HCT116 (cell line): ENCODE measurements around the gene EPHA4. TPM values are rescaled to one million over a fixed set of nuclear protein-coding genes. Genes with fewer than 3 reads are reported as not detected.

Source experiments
- ATAC-seq: fragments of 200-7000 bp; cut with Tn5 transposase; 2 replicates; pipeline ENCODE4 v1.9.1; 2020; ENCODE audit warnings: mild to moderate bottlenecking, moderate library complexity
- BruUV-seq: library from RNA; stranded (reverse); fragments of 400-500 nt; replicated peaks from 2 replicates; lab custom pipeline; 2021; lab: Mats Ljungman, UMichigan
- CTCF ChIA-PET: fragments of 300-600 bp; sonication (Branson Sonifier 250); formaldehyde crosslinking; loops from one replicate; lab custom pipeline; 2021; ENCODE audit warnings: antibody characterized with exemption; lab: Charles Lee
- POLR2A ChIA-PET: fragments of 300-600, 350-600 bp; sonication (Branson Sonifier 250); formaldehyde crosslinking; loops from one replicate; lab custom pipeline; 2021; ENCODE audit warnings: antibody characterized with exemption; lab: Charles Lee
- RAD21 ChIA-PET, 2 experiments: fragments of 300-600 bp; sonication (Branson Sonifier 250); formaldehyde crosslinking; loops; one replicate each; lab custom pipeline; 2023; ENCODE audit warnings: low total read pairs in 2 of 2; ENCODE audit not compliant: uncharacterized antibody in 2 of 2, unreplicated experiment in 2 of 2, low non-redundant PET in 1 of 2; lab: Charles Lee
- DNase-seq: peaks from one replicate; pipeline ENCODE4 v3.0.0-alpha.2; 2010; ENCODE audit warnings: low read depth, low spot score
- H2AFZ ChIP-seq: fragments of 200-600 bp; shearing (Covaris generic), sonication (generic); 2 replicates; pipeline ENCODE4 v1.6.1; 2017; ENCODE audit warnings: low read depth, mixed run types, mixed read lengths, antibody characterized with exemption, low read length; ENCODE audit not compliant: poor library complexity, severe bottlenecking
- H3K27ac ChIP-seq: 2 replicates; pipeline ENCODE4 v1.5.1; 2012; ENCODE audit warnings: low read depth, low read length
- H3K27me3 ChIP-seq: fragments of 200-600 bp; sonication (generic); 2 replicates; pipeline ENCODE4 v1.6.1; 2016; ENCODE audit warnings: mixed run types, low read length, mixed read lengths; ENCODE audit not compliant: insufficient read depth
- H3K36me3 ChIP-seq, 2 experiments: fragments of 200-500 bp in 1 of 2; fragments of 200-600 bp in 1 of 2; sonication (Bioruptor generic) in 1 of 2; sonication (generic) in 1 of 2; 2 replicates each; pipeline versions ENCODE4 v1.5.1 to v1.6.1; 2014 to 2016; ENCODE audit warnings: low read length in 2 of 2, inconsistent platforms in 1 of 2, mixed read lengths in 1 of 2, mixed run types in 1 of 2; ENCODE audit not compliant: insufficient read depth in 2 of 2, control insufficient read depth in 1 of 2
- H3K4me1 ChIP-seq, 2 experiments: fragments of 200-600 bp in 1 of 2; sonication (generic) in 1 of 2; 2 replicates each; pipeline versions ENCODE4 v1.5.1 to v1.6.1; 2012 to 2017; ENCODE audit warnings: low read length in 2 of 2, inconsistent platforms in 1 of 2, mild to moderate bottlenecking in 1 of 2, mixed read lengths in 1 of 2, mixed run types in 1 of 2, moderate library complexity in 1 of 2; ENCODE audit not compliant: insufficient read depth in 2 of 2, control insufficient read depth in 1 of 2
- H3K4me2 ChIP-seq: fragments of 200-600 bp; sonication (generic); 2 replicates; pipeline ENCODE4 v1.6.1; 2017; ENCODE audit warnings: mixed run types, low read length, mixed read lengths
- H3K4me3 ChIP-seq, 2 experiments: fragments of 200-600 bp in 1 of 2; sonication (generic) in 1 of 2; replicated peaks in 1 of 2; 2 replicates each; pipeline ENCODE4 v1.5.1; 2011 to 2016; ENCODE audit warnings: low read length in 2 of 2, control low read depth in 1 of 2, low read depth in 1 of 2, mild to moderate bottlenecking in 1 of 2, mixed read lengths in 1 of 2, mixed run types in 1 of 2
- H3K79me2 ChIP-seq: fragments of 200-600 bp; sonication (generic); 2 replicates; pipeline ENCODE4 v1.6.1; 2017; ENCODE audit warnings: mild to moderate bottlenecking, mixed run types, low read length, moderate library complexity, mixed read lengths; ENCODE audit not compliant: insufficient read depth
- H3K9ac ChIP-seq: fragments of 200-600 bp; sonication (generic); 2 replicates; pipeline ENCODE4 v1.6.1; 2016; ENCODE audit warnings: low read length, mixed read lengths
- H3K9me2 ChIP-seq: fragments of 200-600 bp; sonication (generic), shearing (Covaris generic); 2 replicates; pipeline ENCODE4 v1.6.1; 2017; ENCODE audit warnings: mixed run types, mild to moderate bottlenecking, moderate library complexity; ENCODE audit not compliant: insufficient read depth
- H3K9me3 ChIP-seq, 2 experiments: fragments of 200-500 bp in 1 of 2; fragments of 200-600 bp in 1 of 2; sonication (Bioruptor generic) in 1 of 2; sonication (generic) in 1 of 2; 2 replicates each; pipeline ENCODE4 v1.6.1; 2014 to 2017; ENCODE audit warnings: low read length in 2 of 2, mixed read lengths in 2 of 2, inconsistent platforms in 1 of 2, low read depth in 1 of 2, mild to moderate bottlenecking in 1 of 2, mixed run types in 1 of 2, moderate library complexity in 1 of 2; ENCODE audit not compliant: control insufficient read depth in 1 of 2, insufficient read depth in 1 of 2
- H4K20me1 ChIP-seq: fragments of 200-600 bp; sonication (generic), shearing (Covaris generic); 2 replicates; pipeline ENCODE4 v1.6.1; 2017; ENCODE audit warnings: mixed run types, mild to moderate bottlenecking, moderate library complexity; ENCODE audit not compliant: insufficient read depth
- CBX3 ChIP-seq: IDR thresholded peaks from 2 replicates; pipeline ENCODE4 v1.6.1; 2012; ENCODE audit warnings: low read depth
- EGR1 ChIP-seq: IDR thresholded peaks from 2 replicates; pipeline ENCODE4 v1.6.1; 2012; ENCODE audit warnings: low read depth
- POLR2AphosphoS5 ChIP-seq: IDR thresholded peaks from 2 replicates; pipeline ENCODE4 v1.6.1; 2011; ENCODE audit warnings: mild to moderate bottlenecking, low read depth, low read length, moderate library complexity
- SIN3A ChIP-seq: IDR thresholded peaks from 2 replicates; pipeline ENCODE4 v1.6.1; 2012; ENCODE audit warnings: low read depth
- SP1 ChIP-seq: IDR thresholded peaks from 2 replicates; pipeline ENCODE4 v1.6.1; 2012; ENCODE audit warnings: low read depth
- ZNF274 ChIP-seq: fragments of 200-500 bp; sonication (Bioruptor generic); IDR thresholded peaks from 2 replicates; pipeline ENCODE4 v1.6.1; 2014; ENCODE audit warnings: mild to moderate bottlenecking, low read depth, low read length, inconsistent platforms
- intact Hi-C: fragments of 100-400 bp; cut with micrococcal nuclease; formaldehyde crosslinking; loops from 2 replicates; pipeline ENCODE4 v1.10.0; 2022
- total RNA-seq: library from RNA; stranded (reverse); gene quantifications from one replicate; pipeline ENCODE4 v1.2.1, GENCODE V29; 2021; ENCODE audit not compliant: unreplicated experiment
- TF ChIP-seq, protein P1 (sequence below): IDR thresholded peaks from 2 replicates; pipeline ENCODE4 v1.6.1; 2012
- TF ChIP-seq, protein P2 (sequence below): IDR thresholded peaks from 2 replicates; pipeline ENCODE4 v1.6.1; 2011; ENCODE audit warnings: mild to moderate bottlenecking, low read length, moderate library complexity; ENCODE audit not compliant: insufficient replicate concordance; ENCODE audit errors: extremely low read depth
- TF ChIP-seq, protein P3 (sequence below), 3 experiments: fragments of 200-600 bp in 1 of 3; sonication (generic) in 1 of 3; IDR thresholded peaks in 2 of 3; conservative IDR thresholded peaks in 1 of 3; 2 replicates each; pipeline ENCODE4 v1.5.1; 2012 to 2017; ENCODE audit warnings: low read depth in 2 of 3, low read length in 2 of 3, antibody characterized with exemption in 1 of 3, borderline replicate concordance in 1 of 3, control low read depth in 1 of 3, mild to moderate bottlenecking in 1 of 3, mixed read lengths in 1 of 3, mixed run types in 1 of 3, moderate library complexity in 1 of 3; ENCODE audit not compliant: insufficient read depth in 1 of 3
- TF ChIP-seq, protein P4 (sequence below): IDR thresholded peaks from 2 replicates; pipeline ENCODE4 v1.6.1; 2012

Gene EPHA4
- total RNA-seq, 1 experiment from 2014 or later, result 3.5 TPM

DNA sequence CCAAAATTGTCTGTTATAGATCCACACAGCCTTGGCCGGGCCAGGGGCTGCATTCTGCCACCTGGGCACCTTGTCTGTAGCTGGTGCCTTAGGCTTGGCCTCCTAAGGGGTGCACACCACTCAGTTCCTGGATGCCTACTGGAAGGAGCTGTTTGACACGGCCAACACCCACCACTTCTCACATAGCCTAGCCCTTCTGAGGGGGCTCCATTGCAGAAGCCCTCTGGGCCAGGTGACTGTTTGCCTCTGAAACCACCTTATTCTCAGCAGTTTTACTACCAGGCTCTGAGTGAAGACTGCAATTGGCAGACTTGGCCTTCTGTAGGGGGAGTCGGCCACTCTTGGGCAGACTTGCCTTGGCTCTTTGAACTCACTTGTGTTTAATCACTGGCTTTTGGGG lies 39.5 kb downstream of the EPHA4 start:
- CTCF ChIA-PET, result no interaction called here

More for the DNA sequence above, 39.5 kb downstream of the EPHA4 start:
- H3K9me3 ChIP-seq, result no peaks in the 10 kb centered on the region
- ATAC-seq (no peak), DNase-seq (no peak)
- ChIA-PET POLR2A (no interaction called here), RAD21 (no interaction called here)
- H3K36me3 ChIP-seq, result no peaks in the 10 kb centered on the region
- H4K20me1 ChIP-seq, result no peaks in the 10 kb centered on the region
- no peaks in the 10 kb centered on the region for H3K79me2 ChIP-seq
- no peak overlapping the region for H3K4me3 ChIP-seq
- intact Hi-C loops, result no loop called here
- TF ChIP-seq POLR2AphosphoS5, result no peak
- TF ChIP-seq, protein P1, sequence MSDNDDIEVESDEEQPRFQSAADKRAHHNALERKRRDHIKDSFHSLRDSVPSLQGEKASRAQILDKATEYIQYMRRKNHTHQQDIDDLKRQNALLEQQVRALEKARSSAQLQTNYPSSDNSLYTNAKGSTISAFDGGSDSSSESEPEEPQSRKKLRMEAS, result no peak
- TF ChIP-seq CBX3, result no peak
- TF ChIP-seq ZNF274, result no peak
- no peak for TF ChIP-seq EGR1
- TF ChIP-seq, protein P2, sequence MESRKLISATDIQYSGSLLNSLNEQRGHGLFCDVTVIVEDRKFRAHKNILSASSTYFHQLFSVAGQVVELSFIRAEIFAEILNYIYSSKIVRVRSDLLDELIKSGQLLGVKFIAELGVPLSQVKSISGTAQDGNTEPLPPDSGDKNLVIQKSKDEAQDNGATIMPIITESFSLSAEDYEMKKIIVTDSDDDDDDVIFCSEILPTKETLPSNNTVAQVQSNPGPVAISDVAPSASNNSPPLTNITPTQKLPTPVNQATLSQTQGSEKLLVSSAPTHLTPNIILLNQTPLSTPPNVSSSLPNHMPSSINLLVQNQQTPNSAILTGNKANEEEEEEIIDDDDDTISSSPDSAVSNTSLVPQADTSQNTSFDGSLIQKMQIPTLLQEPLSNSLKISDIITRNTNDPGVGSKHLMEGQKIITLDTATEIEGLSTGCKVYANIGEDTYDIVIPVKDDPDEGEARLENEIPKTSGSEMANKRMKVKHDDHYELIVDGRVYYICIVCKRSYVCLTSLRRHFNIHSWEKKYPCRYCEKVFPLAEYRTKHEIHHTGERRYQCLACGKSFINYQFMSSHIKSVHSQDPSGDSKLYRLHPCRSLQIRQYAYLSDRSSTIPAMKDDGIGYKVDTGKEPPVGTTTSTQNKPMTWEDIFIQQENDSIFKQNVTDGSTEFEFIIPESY, result no peak
- TF ChIP-seq SIN3A, result no peak
- TF ChIP-seq, protein P3, sequence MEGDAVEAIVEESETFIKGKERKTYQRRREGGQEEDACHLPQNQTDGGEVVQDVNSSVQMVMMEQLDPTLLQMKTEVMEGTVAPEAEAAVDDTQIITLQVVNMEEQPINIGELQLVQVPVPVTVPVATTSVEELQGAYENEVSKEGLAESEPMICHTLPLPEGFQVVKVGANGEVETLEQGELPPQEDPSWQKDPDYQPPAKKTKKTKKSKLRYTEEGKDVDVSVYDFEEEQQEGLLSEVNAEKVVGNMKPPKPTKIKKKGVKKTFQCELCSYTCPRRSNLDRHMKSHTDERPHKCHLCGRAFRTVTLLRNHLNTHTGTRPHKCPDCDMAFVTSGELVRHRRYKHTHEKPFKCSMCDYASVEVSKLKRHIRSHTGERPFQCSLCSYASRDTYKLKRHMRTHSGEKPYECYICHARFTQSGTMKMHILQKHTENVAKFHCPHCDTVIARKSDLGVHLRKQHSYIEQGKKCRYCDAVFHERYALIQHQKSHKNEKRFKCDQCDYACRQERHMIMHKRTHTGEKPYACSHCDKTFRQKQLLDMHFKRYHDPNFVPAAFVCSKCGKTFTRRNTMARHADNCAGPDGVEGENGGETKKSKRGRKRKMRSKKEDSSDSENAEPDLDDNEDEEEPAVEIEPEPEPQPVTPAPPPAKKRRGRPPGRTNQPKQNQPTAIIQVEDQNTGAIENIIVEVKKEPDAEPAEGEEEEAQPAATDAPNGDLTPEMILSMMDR (IDR thresholded peaks at IDR 0.05 in 2 of 3, conservative IDR thresholded peaks at IDR 0.05 in 1 of 3; ENCODE audit: borderline replicate concordance in 1 of 3, insufficient read depth in 1 of 3, low read depth in 2 of 3, low read length in 2 of 3), result no peak
- no peak for TF ChIP-seq SP1
- TF ChIP-seq, protein P4, sequence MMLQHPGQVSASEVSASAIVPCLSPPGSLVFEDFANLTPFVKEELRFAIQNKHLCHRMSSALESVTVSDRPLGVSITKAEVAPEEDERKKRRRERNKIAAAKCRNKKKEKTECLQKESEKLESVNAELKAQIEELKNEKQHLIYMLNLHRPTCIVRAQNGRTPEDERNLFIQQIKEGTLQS, result no peak
- no peak overlapping the region for H3K4me2 ChIP-seq
- H3K9ac ChIP-seq, result no peak overlapping the region
- H3K27me3 ChIP-seq, result peaks cover 8% of the 10 kb centered on the region; the same call in 1 of the 2 replicates
- no TSS peak for BruUV-seq
- no peaks in the 10 kb centered on the region for H3K9me2 ChIP-seq
- no peak overlapping the region for H3K27ac ChIP-seq
- no peak overlapping the region for H2AFZ ChIP-seq
- no peaks in the 10 kb centered on the region; a peak in 1 of 4 replicates for H3K4me1 ChIP-seq
